Activated CD4-positive, alpha-beta T cell treated with anti-CD3 and anti-CD28 coated beads, Interleukin-2, amount 50 U/mL, for 1 hour (primary cell): Measurements from ENCODE around the gene MRNIP.

Source experiments
- DNase-seq: peaks from one replicate; pipeline ENCODE4 v3.0.0-alpha.2; 2020

MRNIP gene

GRCh38 chr5:179820127-179820482, 38.5 kb downstream of the MRNIP start:
- DNase-seq: no peak

GRCh38 chr5:179819296-179820126, 39.1 kb downstream of the MRNIP start:
- no peak for DNase-seq

- DNase-seq: peak; percentile 83
Measured at GRCh38 chr5:179818746-179819295, 39.8 kb downstream of the MRNIP start.

GRCh38 chr5:179817890-179818745, 40.5 kb downstream of the MRNIP start:
- DNase-seq: no peak

DNA sequence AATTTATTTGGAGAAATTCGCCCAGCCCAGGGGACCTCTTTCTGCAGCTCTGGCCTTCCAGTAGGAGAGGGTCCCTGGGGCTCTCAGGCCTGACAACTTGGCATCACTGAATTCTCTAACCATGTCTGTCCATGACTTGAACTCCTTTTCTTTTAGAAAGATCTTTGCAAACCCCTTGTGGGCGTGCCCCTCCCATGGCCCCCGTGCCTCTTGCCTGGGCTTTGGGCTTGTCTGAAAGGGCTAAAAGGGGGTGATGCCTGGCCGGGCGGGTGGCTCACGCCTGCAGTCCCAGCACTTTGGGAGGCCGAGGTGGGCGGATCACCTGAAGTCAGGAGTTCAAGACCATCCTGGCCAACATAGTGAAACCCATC, 41.2 kb downstream of the MRNIP start:
- no peak for DNase-seq

- DNase-seq: no peak
Measured at GRCh38 chr5:179816796-179817469, 41.7 kb downstream of the MRNIP start.

DNA sequence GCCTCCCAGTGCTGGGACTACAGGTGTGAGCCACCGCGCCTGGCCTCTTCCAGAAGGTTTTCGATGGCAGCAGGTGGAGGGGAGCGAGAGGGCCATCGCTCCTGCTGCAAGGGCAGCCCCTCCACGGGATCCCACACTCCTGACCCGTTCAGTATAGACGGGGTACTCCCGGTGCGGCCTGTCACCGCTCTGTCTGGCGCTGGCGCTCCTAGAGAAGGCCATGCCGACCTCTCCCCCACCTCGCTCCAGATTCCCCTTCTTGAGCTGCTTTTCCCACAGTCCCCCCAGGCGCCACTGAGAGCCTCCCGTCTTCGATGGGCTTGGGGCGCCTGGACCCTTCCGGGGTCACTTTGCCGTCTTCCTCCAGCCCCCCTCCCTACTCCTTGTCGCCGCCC, 42.2 kb downstream of the MRNIP start:
- no peak for DNase-seq

GRCh38 chr5:179815491-179816249, 42.9 kb downstream of the MRNIP start:
- no peak for DNase-seq

- DNase-seq: no peak
Measured at GRCh38 chr5:179814090-179814489, 44.5 kb downstream of the MRNIP start.

DNA sequence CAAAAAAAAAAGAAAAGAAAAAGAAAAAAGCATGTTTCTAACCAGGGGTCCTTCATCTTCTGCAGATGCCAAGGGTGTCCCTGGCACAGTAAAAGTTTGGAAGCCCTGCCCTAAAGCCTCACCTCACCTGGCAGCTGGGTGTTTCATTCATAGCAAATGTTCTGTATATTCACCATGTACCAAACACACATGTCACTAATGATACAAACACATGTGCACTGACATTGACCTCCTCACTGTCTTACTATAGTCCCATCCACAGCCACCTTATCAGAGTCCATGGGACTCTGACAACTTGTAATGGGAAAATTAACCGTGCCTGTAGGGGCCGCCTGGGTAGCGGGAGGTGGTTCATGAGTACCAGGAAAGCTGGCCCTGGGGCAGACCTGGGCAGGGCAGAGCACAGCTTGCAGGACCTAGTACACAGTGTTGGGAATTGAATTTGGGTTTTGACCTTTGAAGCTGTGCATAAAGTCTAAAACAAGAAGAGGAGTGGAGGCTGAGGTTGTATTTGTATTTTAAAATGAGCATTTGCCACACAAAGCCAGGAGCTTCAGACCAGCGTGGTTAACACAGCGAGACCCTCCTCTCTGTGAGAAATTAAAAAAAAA, 45.5 kb downstream of the MRNIP start:
- no peak for DNase-seq

GRCh38 chr5:179812135-179812825, 46.3 kb downstream of the MRNIP start:
- DNase-seq: no peak

DNA sequence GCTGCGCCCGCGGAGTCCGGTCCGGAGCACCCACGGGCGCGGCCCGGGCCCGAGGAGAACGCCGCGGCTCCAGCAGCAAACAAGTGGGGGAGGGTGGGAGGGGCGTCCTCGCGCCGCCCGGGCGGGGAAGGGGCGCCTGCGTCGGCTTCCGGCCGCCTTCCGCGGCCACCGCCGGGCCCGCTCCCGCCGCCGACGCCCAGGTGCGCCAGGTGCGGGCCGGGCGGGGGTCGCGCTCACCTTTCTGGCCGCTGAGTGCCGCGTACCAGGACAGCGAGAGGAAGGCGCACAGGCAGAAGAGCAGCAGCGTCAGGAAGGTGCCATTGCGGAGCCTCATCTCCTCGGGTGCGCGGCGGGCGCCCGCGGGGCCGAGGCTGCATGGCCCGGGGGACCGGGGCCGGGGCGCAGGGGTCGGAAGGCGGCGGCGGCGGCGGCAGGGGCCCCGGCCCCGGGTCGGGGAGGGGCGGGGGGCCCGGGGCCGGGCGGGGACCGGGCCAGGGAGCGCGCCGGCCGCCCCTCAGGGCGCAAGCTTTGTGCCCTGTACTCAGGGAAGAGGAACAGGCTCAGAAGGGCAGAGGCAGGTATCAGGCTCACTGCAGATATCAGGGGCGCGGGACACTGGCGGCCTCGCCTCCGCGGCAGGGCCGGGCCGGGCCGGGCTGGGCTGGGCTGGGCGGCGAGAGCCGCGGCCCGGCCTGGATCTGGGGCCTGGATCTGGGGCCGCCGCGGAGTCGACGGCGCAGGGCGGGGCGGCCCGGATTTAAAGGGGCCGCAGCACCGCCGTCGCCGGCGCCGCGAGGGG, 52.2 kb downstream of the MRNIP start, which contains the start of gene MGAT4B:
MGAT4B (minus strand) TSS at position 617 of the 799 bp plus-strand sequence; CDS start at position 334, 283 bp downstream.
- DNase-seq: peak; percentile 59

- no peak for DNase-seq
Measured at GRCh38 chr5:179805529-179806249, 52.9 kb downstream of the MRNIP start.

DNA sequence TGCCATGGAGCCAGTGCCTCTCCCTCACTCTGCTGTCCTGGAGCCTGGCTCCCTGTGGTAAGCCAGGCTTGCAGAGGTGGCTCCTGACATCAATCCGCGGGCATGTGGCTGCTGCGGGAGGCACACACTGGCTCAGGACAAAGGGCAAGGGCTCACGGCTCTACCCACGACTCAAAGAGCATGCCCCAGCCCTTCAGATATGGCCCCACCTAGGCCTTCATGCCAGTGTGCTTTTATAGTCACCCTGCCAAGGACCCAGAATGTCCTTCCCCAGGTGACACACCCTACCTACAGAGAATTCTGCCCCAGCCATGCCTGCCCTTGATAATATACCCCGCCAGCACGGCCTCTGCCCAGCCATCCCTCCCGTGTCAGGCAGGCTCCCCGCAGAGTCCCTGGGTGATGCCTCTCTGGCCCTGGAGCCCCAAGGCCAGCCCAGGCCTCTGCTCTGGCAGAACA, 53.5 kb downstream of the MRNIP start:
- DNase-seq: no peak

DNA sequence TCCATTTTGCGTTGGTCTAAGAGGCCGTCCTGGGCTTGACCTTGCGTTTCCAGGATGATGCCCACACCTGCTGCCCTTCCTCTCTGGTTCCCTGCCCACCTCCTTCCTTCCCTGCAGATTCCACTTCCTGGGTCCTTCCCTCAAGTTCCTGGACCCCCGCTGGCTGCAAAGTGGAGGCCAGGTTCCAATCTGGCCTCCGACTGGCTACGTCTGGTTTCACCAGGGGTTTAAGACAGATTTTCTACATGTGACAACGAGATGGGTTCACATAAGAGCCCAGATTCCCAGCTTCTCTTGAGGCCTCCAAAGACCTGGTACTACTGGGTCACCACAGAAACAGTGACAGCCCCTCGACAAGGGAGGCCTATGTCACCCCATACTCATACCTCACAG, 54.1 kb downstream of the MRNIP start:
- no peak for DNase-seq

GRCh38 chr5:179803651-179804554, 54.7 kb downstream of the MRNIP start:
- DNase-seq: no peak

- no peak for DNase-seq
Measured at GRCh38 chr5:179802950-179803562, 55.6 kb downstream of the MRNIP start.
